Erythroblast (primary cell): ENCODE data around the gene TBC1D10B.
A peak's percentile ranks its signal among the peaks of the same experiment; 100 is the strongest.

ENCODE experiments used
- DNase-seq, 2 experiments: peaks; one replicate each; lab custom pipeline; 2025; lab: John Stamatoyannopoulos, UW
- GATA1 ChIP-seq: IDR thresholded peaks from 2 replicates; pipeline ENCODE4 v1.6.1; 2011; ENCODE audit warnings: low read depth, mild to moderate bottlenecking, control low read depth, low read length, moderate library complexity
- POLR2A ChIP-seq: IDR thresholded peaks from 2 replicates; pipeline ENCODE4 v1.6.1; 2011; ENCODE audit warnings: mild to moderate bottlenecking, low read length

The TBC1D10B gene

GRCh38 chr16:30382111-30382881 is 12.0 kb upstream of the TBC1D10B start, which contains the start of gene SEPTIN1:
TSS of gene SEPTIN1 (minus strand) at chr16:30382561. CDS start at chr16:30382542, 19 bp downstream.
- TF ChIP-seq POLR2A (peak; percentile 22), GATA1 (no peak)
- no peak for DNase-seq

GRCh38 chr16:30381291-30382041 is 11.2 kb upstream of the TBC1D10B start:
- no peak for DNase-seq
- TF ChIP-seq POLR2A = no peak

GRCh38 chr16:30380803-30381208 is 10.5 kb upstream of the TBC1D10B start:
- DNase-seq = no peak
- TF ChIP-seq POLR2A (no peak), GATA1 (no peak)

- TF ChIP-seq POLR2A = no peak
- no peak for TF ChIP-seq GATA1
These were observed 9.9 kb upstream of the TBC1D10B start for GRCh38 chr16:30380072-30380802.

GRCh38 chr16:30379158-30379783 is 9.0 kb upstream of the TBC1D10B start:
- no peak for DNase-seq
- TF ChIP-seq POLR2A (no peak), GATA1 (no peak)

More at GRCh38 chr16:30380072-30380802, 9.9 kb upstream of the TBC1D10B start:
- DNase-seq = no peak

- TF ChIP-seq GATA1 (no peak), POLR2A (peak; percentile 62)
These were observed 8.2 kb upstream of the TBC1D10B start for GRCh38 chr16:30378236-30379157.

GRCh38 chr16:30377812-30378235 is 7.5 kb upstream of the TBC1D10B start:
- DNase-seq = peak; percentile 93 to 94
- peak; percentile 65 for TF ChIP-seq POLR2A
- TF ChIP-seq GATA1 = no peak

More at GRCh38 chr16:30378236-30379157, 8.2 kb upstream of the TBC1D10B start:
- DNase-seq = peak; percentile 99 to 100

GRCh38 chr16:30377050-30377811 is 6.9 kb upstream of the TBC1D10B start:
- no peak for DNase-seq
- TF ChIP-seq POLR2A = no peak
- TF ChIP-seq GATA1 = no peak

- DNase-seq = no peak
- TF ChIP-seq POLR2A (no peak), GATA1 (no peak)
These were observed 6.2 kb upstream of the TBC1D10B start for GRCh38 chr16:30376461-30376902.

GRCh38 chr16:30375864-30376263 is 5.6 kb upstream of the TBC1D10B start:
- TF ChIP-seq POLR2A (no peak), GATA1 (no peak)
- no peak for DNase-seq

GRCh38 chr16:30374538-30374937 is 4.2 kb upstream of the TBC1D10B start, which contains the start of gene MYL11:
TSS of gene MYL11 (plus strand) at chr16:30374802. CDS start at chr16:30374858, 56 bp downstream.
- DNase-seq = no peak
- TF ChIP-seq POLR2A (no peak), GATA1 (no peak)

GRCh38 chr16:30372725-30373124 is 2.4 kb upstream of the TBC1D10B start:
- TF ChIP-seq GATA1 (no peak), POLR2A (no peak)
- no peak for DNase-seq
